Right lobe of liver (tissue), 4 donors: ENCODE data around the gene ROR2.

Experiments
- CTCF ChIP-seq, 4 donors: fragments of 200-600 bp in 3 of 4; fragments of 450-650 bp in 1 of 4; IDR thresholded peaks; one replicate each; pipeline versions ENCODE4 v1.5.1 to v1.8.0; 2016 to 2022; ENCODE audit warnings: antibody characterized with exemption in 4 of 4, mild to moderate bottlenecking in 2 of 4
- POLR2A ChIP-seq: fragments of 450-650 bp; IDR thresholded peaks from one replicate; pipeline ENCODE4 v1.6.1; 2017; ENCODE audit warnings: antibody characterized with exemption, mild to moderate bottlenecking
- donor health status: DM: no; HTN: no; CAD: no.
- donor health status: DM: no; HTN: no; CAD: no.
- donor health status: DM: no; HTN: yes; CAD: no.

- TF ChIP-seq CTCF (IDR thresholded peaks at IDR 0.05) = no peak
- TF ChIP-seq POLR2A = no peak
Observed at GRCh38 chr9:91795598-91796241, 154.3 kb downstream of the ROR2 start.
